Large intestine (tissue), 12 donors: ENCODE data around the gene NUDT1. TPM values are rescaled to one million over a fixed set of nuclear protein-coding genes. Genes with fewer than 3 reads are reported as not detected.

Source experiments
- DNase-seq, 2 donors: peaks; one replicate each; pipeline versions ENCODE4 v3.0.0 to v3.0.0-alpha.2; 2013
- H3K27ac ChIP-seq: one replicate; pipeline ENCODE4 v1.5.1; 2013; ENCODE audit warnings: low read length
- H3K27me3 ChIP-seq: 2 replicates; pipeline ENCODE4 v1.6.1; 2013; ENCODE audit warnings: low read length; ENCODE audit not compliant: control insufficient read depth, insufficient read depth
- H3K36me3 ChIP-seq: 2 replicates; pipeline ENCODE4 v1.6.1; 2013; ENCODE audit warnings: low read length; ENCODE audit not compliant: control insufficient read depth, insufficient read depth
- H3K4me1 ChIP-seq: one replicate; pipeline ENCODE4 v1.6.1; 2013; ENCODE audit warnings: low read length; ENCODE audit not compliant: control insufficient read depth, insufficient read depth
- H3K4me3 ChIP-seq: one replicate; pipeline ENCODE4 v1.5.1; 2013; ENCODE audit warnings: low read length
- H3K9me3 ChIP-seq: one replicate; pipeline ENCODE4 v1.6.1; 2013; ENCODE audit warnings: mild to moderate bottlenecking, low read depth, low read length, moderate library complexity; ENCODE audit not compliant: control insufficient read depth
- WGBS: methylation state at CpG from one replicate; pipeline ENCODE4 v1.1.5; 2013; ENCODE audit warnings: low lambda C conversion rate; ENCODE audit not compliant: insufficient coverage; 5-methylcytosine and 5-hydroxymethylcytosine counted together
- long read RNA-seq, 11 donors: transcript quantifications; one replicate each; lab custom pipeline, GENCODE V29; 2026
- polyA plus RNA-seq: library from polyadenylated mRNA; unstranded; fragments of 120-200 nt; gene quantifications from one replicate; pipeline ENCODE4 v1.2.1, GENCODE V29; 2013

Gene NUDT1
- polyA plus RNA-seq, result 25.6 TPM
- long read RNA-seq, donor 1, partial matches to known transcripts, result 12 of 16 reads
- long read RNA-seq, donor 1, other reads (novel, unspliced or antisense), result 0 of 16 reads
- long read RNA-seq, donor 2, transcript NUDT1-206 (3 exons, 714 nt), result major isoform, 5 of 11 reads
- long read RNA-seq, donor 2, partial matches to known transcripts, result 0 of 11 reads
- long read RNA-seq, donor 2, other reads (novel, unspliced or antisense), result 0 of 11 reads
- long read RNA-seq, donor 3, transcript NUDT1-203 (4 exons, 662 nt), result major isoform, 11 of 58 reads
- long read RNA-seq, donor 3, transcript NUDT1-206 (3 exons, 714 nt), result minor isoform, 7 of 58 reads
- long read RNA-seq, donor 3, partial matches to known transcripts, result 39 of 58 reads
- long read RNA-seq, donor 3, other reads (novel, unspliced or antisense), result 0 of 58 reads
- long read RNA-seq, donor 4, partial matches to known transcripts, result 0 of 3 reads
- long read RNA-seq, donor 4, other reads (novel, unspliced or antisense), result 0 of 3 reads
- long read RNA-seq, donor 5, partial matches to known transcripts, result 0 of 5 reads
- long read RNA-seq, donor 5, other reads (novel, unspliced or antisense), result 0 of 5 reads
- long read RNA-seq, donor 6, transcript NUDT1-203 (4 exons, 662 nt), result major isoform, 10 of 13 reads
- long read RNA-seq, donor 6, partial matches to known transcripts, result 0 of 13 reads
- long read RNA-seq, donor 6, other reads (novel, unspliced or antisense), result 0 of 13 reads
- long read RNA-seq, donor 7, partial matches to known transcripts, result 0 of 5 reads
- long read RNA-seq, donor 7, other reads (novel, unspliced or antisense), result 0 of 5 reads
- long read RNA-seq, donor 8, transcript NUDT1-203 (4 exons, 662 nt), result minor isoform, 8 of 41 reads
- long read RNA-seq, donor 8, transcript NUDT1-206 (3 exons, 714 nt), result major isoform, 11 of 41 reads
- long read RNA-seq, donor 8, partial matches to known transcripts, result 9 of 41 reads
- long read RNA-seq, donor 8, other reads (novel, unspliced or antisense), result 11 of 41 reads
- long read RNA-seq, donor 9, transcript NUDT1-203 (4 exons, 662 nt), result major isoform, 7 of 13 reads
- long read RNA-seq, donor 9, partial matches to known transcripts, result 0 of 13 reads
- long read RNA-seq, donor 9, other reads (novel, unspliced or antisense), result 0 of 13 reads
- long read RNA-seq, donor 10, transcript NUDT1-206 (3 exons, 714 nt), result major isoform, 8 of 14 reads
- long read RNA-seq, donor 10, transcript NUDT1-203 (4 exons, 662 nt), result minor isoform, 5 of 14 reads
- long read RNA-seq, donor 10, partial matches to known transcripts, result 0 of 14 reads
- long read RNA-seq, donor 10, other reads (novel, unspliced or antisense), result 0 of 14 reads
- long read RNA-seq, donor 11, transcript NUDT1-206 (3 exons, 714 nt), result major isoform, 6 of 10 reads
- long read RNA-seq, donor 11, partial matches to known transcripts, result 0 of 10 reads
- long read RNA-seq, donor 11, other reads (novel, unspliced or antisense), result 0 of 10 reads

DNA sequence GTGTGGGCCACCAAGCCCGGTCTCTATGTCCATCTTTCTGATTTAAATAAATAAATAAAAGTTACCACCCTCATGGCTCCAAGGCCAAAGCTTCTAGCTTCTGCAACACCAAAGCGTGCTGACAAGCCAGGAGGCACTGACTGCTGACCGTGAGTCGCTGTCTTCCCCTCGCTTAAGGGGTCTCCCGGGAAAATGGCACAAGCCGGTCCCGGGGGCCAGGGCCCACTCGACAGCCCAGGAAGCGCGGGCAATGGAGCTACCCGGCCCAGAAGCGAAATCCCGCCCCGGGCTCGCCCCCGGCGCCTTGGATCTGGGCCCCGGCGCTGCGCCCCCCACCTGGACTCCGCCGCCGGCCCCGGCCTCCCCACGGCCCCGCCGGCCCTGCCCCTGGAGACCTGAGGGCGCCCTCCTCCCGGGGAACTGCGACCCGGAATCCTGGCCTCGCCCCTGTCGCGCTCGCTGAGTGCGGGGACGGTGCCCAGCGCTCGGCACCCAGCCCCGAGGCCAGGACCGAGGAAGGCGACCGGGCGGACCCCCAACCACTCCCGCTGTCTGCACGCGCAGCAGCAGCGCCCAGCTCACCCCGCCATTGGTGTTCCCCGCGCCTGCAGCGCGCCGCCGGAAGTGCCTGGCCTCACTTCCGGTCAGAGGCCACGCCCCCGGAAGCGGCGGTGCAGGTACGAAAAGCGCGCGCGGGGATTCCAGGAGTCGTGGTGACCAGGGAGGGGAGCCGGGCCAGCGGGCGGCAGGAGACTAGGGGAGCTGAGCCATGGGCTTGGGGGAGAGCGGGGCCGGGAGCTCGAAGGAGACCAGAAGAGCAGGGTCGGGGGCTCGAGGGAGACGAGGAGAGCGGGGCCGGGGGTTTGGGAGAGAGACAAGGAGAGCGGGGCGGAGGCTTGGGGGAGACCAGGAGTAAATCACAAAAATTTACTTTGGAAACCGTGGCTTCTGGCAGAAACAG, at the start of gene NUDT1, which contains the start of gene MRM2:
Gene NUDT1, plus strand, starts transcription at position 647 of the 961 bp plus-strand sequence. CDS start 2,349 bp downstream, outside the sequence.
Gene MRM2, minus strand, starts transcription at position 626 of the 961 bp plus-strand sequence. Its CDS starts 36 bp downstream, at position 590.
- H3K27me3 ChIP-seq, result no peaks in the 10 kb centered on the region
- H3K36me3 ChIP-seq, result peaks cover 21% of the 10 kb centered on the region
- peaks cover 22% of the 10 kb centered on the region for H3K4me1 ChIP-seq
- H3K4me3 ChIP-seq, result peak within 1 kb of the TSS; percentile 78
- WGBS, result 10% methylated on average over 4 of the region's 81 CpGs
- DNase-seq, result peak; percentile 70 to 74
- peak within 1 kb of the TSS; percentile 10 for H3K27ac ChIP-seq
- H3K9me3 ChIP-seq, result no peaks in the 10 kb centered on the region

DNA sequence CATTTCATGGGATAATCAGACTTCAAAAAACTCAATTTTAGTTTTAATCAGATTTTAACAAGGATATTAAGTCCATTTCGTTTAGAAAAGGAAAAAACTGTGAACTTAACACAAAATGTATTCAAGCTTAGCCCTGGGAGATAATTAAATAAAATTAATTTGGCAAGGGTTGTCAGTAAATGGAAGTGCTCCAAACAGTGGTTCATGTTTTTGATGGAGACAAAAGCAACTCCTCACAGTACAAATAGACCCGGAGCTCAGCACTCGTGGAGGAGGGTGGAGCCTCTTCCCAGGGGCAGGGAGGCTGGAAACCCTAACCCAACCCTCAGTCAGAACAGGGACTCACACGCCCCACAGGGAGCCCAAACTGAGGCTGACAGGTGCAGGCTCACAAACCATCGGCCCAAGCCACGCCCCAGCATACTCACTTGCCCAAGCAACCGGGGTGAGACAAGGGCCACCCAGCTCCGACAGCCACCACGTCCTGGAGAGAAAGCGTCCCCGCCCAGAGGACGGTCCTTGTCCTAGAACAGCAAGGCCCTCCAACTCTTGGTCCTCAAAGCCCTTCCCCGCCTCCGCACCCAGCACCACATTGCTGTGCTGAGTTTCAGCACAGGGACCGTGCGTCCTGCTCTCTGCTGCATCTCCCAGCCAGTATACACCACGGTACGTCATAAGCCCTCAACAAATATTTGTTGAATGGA, 49.0 kb upstream of the NUDT1 start:
- 100% methylated on average over 1 of the region's 18 CpGs for WGBS
- Histone ChIP-seq H3K4me3 (no peak overlapping the region), H3K27me3 (no peaks in the 10 kb centered on the region), H3K27ac (no peak overlapping the region), H3K4me1 (no peaks in the 10 kb centered on the region), H3K36me3 (peaks cover 21% of the 10 kb centered on the region), H3K9me3 (peaks cover 3% of the 10 kb centered on the region)
- no peak for DNase-seq

DNA sequence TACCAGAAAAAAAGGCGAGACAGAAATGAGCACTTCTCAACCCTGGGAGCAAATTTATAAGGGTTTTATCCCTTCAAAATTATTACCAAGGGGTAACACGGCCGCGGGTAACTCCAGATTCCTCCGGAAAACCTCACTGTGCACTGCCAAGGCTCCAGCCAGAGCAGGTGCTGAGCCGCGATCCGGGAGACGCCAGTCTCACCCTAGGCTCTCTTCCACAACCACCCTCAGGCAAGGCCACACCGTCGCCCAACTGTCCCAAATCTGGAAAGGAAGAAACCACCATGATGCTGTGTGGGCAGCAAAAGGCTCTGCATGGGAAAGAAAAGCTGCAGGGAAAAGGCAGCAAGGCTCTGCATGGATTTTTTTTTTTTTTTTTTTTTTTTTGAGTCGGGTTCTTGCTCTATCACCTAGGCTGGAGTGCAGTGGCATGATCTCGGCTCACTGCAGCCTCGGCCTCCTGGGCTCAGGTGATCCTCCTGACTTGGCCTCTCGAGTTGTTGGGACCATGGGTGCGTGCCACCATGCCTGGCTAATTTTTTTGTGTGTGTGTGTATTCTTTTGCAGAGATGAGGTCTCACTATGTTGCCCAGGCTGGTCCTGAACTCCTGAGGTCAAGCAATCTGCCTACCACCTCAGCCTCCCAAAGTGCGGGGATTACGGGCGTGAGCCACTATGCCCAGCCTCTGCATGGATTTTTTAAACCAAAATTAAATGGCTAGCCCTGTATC, 48.3 kb upstream of the NUDT1 start:
- peaks cover 24% of the 10 kb centered on the region for H3K36me3 ChIP-seq
- H3K27me3 ChIP-seq, result no peaks in the 10 kb centered on the region
- H3K9me3 ChIP-seq, result peaks cover 3% of the 10 kb centered on the region
- no peak overlapping the region for H3K4me3 ChIP-seq
- no peak overlapping the region for H3K27ac ChIP-seq
- no peaks in the 10 kb centered on the region for H3K4me1 ChIP-seq
- DNase-seq, result no peak
- no CpG with 5 or more reads among the region's 19 CpGs for WGBS

DNA sequence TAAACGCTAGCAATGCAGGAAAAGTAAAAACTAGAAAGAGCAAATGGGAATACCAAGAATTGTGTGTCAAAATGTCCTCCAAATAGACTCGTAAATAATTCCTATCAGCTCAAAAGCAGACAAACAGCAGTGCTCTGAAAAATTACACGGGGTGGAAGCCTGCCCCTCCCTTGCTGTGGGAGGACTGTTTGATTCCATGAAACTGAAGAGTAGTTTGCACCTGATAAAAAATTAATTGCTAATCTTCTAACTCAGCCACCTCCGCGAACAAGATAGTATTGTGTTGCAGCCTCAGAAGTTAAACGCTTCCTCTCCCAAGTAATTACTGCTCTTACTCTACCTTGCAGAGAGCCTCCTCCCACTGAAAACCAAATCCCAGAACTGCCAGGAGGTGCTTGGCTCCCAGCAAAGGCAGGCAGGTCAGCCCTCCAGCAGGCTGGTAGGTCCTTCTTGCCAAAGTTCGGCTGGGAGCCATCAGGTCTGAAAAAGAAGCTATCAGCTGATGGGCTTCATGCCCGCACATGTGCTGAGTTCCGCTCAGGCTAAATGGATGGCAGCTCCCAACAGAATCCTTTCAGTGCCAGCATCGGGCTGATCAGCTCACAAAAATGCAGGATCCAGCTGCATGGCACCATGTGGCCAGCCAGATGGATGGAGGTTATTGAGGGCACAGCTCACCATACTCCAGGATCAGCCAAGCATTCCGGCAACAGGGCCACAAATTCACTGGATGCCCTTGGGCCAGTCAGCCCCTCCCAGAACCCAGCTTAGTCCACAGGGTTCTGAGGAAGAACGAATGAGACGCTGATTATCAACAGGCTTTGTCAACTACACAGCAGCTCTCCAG, 46.4 kb upstream of the NUDT1 start:
- peaks cover 41% of the 10 kb centered on the region for H3K36me3 ChIP-seq
- no CpG with 5 or more reads among the region's 13 CpGs for WGBS
- no peaks in the 10 kb centered on the region for H3K27me3 ChIP-seq

DNA sequence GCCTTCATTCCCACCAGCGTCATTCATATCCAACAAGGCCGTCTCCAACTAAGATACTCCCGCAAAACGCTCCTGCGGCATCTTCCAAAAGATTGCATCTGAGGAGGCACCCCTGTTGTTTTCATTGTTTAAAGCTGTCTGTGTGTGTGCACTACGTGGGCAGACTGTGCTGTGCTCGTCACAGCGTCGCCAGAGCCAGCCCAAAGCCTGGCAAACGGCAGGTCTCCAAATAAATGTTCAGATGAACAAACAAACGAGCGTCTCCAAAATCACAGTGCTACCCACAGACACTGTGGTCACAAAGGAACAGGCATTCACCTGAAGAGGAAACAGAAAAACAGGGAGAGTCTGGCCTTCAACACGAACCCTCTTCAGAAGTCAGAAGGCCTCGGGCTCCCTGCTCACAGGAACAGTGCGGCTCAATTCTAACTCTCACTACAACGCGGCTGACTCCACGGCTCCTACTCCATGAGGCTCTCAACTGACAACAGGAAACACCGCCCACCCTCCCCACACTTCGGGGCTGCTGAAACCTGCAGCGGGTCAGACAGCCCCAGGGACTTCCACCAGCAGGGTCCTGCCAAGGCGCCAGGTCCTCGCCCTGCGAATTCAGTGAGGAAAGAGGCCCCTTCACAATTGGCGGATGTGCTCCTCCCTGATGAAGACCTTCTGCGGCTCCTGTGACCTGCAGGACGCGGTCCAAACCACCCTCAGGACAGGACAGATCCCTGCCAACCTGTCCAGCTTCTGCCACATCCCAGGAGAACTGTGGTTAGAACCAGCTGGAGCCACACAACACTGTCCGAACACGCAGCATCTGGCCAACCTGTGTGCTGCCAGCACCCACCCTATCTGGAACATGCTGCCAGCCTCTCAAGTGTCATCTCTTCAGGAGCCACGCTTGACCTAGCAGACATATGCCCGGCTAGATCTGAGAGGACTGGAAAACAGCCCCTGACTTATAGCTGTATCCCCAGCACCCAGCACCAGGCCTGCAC, 45.3 kb upstream of the NUDT1 start:
- Histone ChIP-seq H3K9me3 (peaks cover 3% of the 10 kb centered on the region), H3K27ac (no peak overlapping the region), H3K4me3 (no peak overlapping the region), H3K36me3 (peaks cover 44% of the 10 kb centered on the region), H3K27me3 (no peaks in the 10 kb centered on the region), H3K4me1 (no peaks in the 10 kb centered on the region)
- no CpG with 5 or more reads among the region's 32 CpGs for WGBS
- DNase-seq, result no peak

More for the DNA sequence above, 46.4 kb upstream of the NUDT1 start:
- Histone ChIP-seq H3K4me3 (no peak overlapping the region), H3K9me3 (peaks cover 3% of the 10 kb centered on the region), H3K27ac (no peak overlapping the region), H3K4me1 (no peaks in the 10 kb centered on the region)
- no peak for DNase-seq

DNA sequence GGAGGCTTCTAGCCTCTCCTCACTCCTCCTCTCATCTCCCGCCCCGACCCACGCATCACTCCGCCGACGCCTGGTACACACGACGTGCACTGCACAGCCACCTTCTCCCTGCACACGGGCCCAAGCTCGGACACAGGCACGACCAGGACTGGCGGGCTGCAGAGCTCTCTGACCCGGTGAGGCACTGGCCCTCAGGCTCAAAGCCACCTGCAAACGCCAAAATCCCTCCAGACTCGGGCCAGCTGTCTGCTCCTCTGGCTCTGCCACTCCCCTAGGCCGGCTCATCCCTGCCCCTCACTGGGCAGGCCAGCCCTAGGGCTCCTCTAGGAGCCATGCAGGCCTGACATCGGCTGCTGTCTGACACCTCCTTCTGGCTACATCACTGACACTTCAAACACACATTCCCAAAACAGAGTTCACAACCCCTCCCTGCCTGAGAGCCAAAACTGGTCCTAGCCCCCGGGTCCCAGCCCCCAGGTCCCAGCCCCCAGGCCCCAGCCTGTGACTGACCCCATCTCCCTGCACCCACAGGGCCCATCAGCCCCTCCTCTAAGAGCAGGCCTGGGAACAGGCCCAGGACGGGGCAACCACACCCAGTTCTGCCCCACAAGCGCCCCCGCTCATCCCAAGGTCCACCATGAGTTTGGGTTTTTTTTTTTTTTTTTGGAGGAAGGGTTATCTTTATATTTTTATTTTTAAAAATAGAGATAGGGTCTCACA, 44.4 kb upstream of the NUDT1 start:
- Histone ChIP-seq H3K27me3 (no peaks in the 10 kb centered on the region), H3K4me1 (no peaks in the 10 kb centered on the region), H3K36me3 (peaks cover 44% of the 10 kb centered on the region), H3K9me3 (peaks cover 3% of the 10 kb centered on the region), H3K27ac (no peak overlapping the region), H3K4me3 (no peak overlapping the region)
- DNase-seq, result no peak
- no CpG with 5 or more reads among the region's 21 CpGs for WGBS

DNA sequence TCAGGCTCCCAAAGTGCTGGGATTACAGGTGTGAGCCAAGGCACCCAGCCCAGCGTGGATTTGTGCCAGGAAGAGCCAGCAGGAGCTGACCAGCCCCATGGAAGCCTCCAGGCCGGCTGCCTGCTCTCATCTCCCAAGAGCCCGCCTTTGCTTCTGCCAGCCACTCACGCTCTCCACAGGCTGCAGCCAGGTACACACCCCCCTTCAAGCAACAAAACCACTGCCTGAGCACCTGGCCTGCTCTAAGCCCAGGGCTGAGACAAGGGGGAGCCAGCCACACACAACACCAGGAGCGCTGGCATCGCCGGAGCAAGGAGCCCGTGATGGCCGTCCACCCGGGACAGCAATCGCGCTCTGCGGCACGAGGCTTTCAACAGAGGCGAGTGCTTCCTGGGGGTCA, 43.8 kb upstream of the NUDT1 start:
- H3K36me3 ChIP-seq, result peaks cover 42% of the 10 kb centered on the region
- DNase-seq, result no peak
- H3K9me3 ChIP-seq, result peaks cover 3% of the 10 kb centered on the region
- no peak overlapping the region for H3K27ac ChIP-seq
- no peaks in the 10 kb centered on the region for H3K27me3 ChIP-seq
- H3K4me3 ChIP-seq, result no peak overlapping the region
- peaks cover 3% of the 10 kb centered on the region for H3K4me1 ChIP-seq
- no CpG with 5 or more reads among the region's 15 CpGs for WGBS
